ENCODE results near the gene DIP2C.
"Not testable (repeated sequence)": the region's sequence is repeated elsewhere in the genome, so short reads cannot be mapped to it uniquely, and the experiment has no call there.

Gene DIP2C

DNA sequence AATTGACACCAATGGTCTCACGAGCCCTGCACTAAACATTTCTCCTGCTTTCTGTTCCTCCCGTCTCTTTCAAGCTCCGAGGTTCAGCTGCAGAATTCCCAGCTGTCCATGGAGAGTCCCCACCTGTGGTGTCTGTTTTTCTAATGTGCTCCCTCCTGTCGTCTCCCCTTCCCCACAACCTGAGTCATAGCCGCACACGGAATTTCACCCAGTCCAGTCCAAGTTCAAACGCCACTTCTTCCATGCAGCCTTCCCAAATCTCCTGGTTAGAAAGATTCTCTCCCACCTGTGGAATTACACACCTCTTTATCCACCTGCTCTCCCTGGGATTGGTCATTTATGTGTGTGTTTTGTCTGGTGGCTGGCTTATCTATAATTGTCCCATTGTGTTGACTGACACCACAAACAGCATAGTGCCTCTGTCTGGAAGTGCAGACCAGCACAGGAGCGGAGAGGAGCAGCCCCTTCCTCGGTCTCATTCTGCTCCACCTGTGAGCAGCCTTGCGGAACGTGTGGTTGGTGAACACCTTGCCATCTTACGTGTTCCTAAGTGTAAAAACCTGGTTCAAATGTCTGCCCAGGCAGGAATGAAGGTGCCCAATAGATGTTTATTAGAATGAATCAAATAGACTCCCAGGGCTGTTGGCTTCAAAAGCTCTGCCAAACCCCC is 3.3 kb upstream of the DIP2C start:
- DNase-seq = no peak

DNA sequence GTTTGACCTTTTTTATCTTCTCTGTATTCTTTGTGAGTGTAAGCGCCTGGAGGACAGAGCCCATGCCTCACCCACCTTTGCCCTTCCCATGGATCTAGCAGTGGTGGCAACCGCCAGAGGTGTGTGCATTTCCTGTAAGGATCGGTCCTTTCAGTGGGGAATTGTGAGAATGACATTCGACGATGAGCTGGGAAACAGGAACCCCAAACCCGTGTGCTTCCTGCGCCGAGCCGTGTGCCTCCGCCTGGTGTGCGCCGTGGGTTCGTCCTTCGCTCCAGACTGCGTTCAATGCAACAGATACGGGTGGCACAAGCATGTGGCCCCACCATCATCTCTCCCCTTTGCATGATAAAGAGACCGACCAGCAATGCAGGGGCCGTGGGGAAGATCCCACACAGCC is 1.7 kb upstream of the DIP2C start:
- DNase-seq = no peak

DNA sequence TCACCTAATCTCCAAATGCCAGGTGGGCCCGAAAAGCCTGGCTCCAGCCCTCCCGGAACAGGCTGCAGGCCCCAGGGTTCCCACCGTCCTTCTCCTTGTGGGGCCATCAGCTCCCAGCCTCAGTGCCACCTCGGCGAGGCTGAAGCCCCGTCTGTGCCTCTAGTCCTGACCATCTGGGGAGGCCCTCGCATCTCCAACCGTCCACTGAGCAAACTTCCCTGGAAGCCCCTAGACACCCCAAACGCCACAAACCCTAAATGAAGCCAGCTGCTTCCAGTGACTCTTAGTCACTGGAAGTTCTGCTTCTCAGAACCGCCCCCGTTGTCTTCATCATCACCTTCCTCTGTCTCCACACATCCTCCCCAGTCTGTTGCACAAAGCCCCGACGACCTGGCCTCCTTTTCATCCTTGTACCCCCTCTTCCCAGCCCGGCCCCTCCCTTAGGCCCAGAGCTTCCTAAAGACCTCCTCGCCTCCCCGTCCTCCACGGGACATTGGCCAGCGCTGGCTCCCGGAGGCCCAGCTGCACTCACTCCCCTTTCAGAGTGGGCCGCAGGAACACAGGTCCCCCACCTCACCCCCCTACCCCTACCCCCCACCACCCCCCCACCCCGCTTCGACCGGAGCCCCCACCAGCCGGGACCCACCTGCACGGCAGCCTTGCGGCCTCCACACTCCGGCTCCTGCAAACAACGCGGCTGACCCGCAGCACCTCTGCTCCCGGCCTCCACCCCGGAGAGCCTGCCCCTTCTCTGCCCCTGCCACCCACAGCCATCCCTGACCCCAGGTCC is 1.1 kb upstream of the DIP2C start:
- DNase-seq = no peak

DNA sequence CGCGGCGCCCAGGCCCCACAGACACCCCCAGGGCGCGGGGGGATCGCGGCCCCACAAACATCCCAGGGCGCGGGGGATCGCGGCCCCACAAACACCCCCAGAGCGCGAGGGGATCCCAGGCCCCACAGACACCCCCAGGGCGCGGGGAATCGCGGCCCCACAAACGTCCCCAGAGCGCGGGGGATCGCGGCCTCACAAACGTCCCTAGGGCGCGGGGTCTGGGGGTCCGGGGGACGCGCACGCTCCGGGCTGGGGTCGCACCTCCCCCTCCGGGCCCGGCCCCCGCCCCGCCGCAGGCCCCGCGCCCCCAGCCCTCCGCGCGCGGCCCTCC is 382 bp downstream of the DIP2C start:
- DNase-seq = no peak

DNA sequence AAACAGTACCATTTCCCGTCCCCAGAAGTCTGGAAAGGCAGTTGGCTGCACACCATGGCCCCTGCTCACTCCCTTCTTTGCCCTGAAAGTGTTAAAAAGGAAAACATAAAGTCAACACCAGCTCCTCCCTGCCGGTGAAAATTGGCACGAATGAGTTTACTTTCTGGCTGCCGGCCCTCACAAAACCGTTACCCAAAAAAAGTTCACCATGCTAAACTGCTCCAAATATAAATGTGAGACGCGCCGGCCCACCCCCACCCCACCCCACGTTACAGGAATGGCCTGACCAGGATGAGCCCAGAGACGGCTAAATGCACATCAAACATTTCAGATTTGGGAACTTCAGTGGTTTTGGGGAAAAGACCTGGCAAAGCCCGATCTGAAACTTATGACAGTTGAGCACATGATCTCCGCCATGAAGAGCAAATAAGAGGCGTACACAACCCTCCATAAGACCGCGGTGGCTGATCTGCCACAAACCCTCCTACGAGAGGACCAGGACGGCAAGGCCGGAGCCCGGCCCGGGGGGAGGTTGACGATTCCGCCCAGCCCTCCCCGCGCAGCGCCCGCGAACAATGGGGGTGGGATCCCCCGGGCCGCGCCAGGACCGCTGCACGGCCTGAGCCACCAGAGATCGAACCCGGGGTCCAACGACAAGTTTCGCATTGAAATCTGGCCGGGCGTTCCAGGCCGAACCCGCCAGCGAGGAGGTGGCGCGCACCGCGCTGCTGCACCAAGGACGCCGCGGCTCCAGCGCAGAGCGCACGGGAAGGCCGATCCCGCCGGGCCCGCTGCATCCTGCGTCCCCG is 952 bp downstream of the DIP2C start:
- DNase-seq = peak; percentile 62

DNA sequence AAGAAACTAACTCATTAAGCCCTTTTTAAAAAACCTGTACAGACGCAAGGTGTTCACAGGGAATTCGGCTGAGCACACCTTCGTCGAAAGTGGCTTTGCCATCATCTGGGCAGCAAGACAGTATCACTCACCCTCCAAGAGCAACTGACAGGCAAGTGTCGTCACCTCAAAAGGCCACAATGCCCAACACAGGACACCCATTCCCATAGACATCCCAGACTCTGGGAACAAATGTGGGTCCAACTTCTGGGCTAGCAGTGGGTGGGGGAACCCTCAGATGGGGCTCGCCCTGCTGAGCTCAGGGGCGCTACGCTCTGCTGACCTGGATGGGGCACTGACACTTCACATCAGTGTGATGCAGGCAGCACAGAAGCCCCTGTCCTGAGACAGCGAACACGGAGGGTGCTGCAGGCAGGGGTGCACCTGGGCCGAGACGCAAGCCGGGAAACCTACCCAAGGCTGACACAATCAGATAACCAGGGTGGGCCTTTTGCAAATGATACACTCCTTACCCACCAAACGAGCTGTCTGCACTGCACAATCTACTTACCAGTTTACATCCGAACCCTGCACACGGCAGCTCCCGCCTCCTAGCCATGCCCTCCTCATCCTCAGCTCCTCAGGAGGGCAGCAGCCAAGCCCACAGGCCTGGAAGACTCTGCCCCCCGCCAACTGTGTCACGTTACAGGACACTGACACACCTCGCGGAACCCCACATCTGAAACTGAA is 1.7 kb downstream of the DIP2C start:
- no peak for DNase-seq

DNA sequence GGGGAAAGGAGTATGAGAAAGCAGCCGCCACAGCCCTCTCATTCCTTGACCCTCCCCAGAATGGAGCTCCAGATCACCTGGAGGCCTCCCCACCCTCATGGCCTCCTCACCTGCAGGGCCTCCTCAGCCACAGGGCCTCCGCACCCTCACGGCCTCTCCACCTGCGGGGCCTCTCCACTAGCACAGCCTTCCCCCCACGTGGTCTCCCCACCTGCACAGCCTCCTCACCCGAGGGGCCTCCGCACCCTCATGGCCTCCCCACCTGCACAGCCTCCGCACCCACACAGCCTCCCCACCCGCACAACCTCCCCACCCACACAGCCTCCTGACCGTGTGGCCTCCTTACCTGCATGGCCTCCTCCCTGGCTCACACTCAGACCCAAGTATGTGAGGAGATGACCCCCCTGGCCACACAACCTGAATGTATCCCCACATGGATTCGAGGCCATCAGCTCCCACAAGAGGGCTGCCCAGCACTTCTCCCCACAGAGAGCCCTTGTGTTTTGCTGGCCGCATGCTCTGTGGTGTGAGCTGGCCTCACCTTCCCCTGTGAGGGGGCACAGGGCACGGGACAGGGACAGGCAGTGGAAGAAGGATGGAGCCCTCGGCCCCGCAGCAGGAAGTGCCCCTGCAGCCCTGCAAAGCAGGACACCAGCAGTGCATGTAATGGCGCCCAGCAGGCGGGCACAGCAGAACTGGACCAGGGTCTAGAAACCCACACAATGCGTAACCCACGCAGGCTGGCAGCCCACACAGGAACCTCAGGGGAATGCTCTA is 3.1 kb downstream of the DIP2C start:
- no peak for DNase-seq

DNA sequence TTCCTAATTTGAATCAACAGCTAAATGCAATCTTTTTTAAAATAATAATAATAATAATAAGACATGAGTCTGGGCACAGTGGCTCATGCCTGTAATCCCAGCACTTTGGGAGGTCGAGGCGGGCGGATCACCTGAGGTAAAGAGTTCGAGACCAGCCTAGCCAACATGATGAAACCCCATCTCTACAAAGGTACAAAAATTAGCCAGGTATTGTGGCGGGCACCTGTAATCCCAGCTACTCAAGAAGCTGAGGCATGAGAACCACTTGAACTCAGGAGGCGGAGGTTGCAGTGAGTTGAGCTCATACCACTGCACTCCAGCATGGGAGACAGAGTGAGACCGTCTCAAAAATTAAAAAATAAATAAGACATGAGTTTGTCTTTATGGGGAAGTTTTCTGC is 3.9 kb downstream of the DIP2C start:
- DNase-seq = no peak

DNA sequence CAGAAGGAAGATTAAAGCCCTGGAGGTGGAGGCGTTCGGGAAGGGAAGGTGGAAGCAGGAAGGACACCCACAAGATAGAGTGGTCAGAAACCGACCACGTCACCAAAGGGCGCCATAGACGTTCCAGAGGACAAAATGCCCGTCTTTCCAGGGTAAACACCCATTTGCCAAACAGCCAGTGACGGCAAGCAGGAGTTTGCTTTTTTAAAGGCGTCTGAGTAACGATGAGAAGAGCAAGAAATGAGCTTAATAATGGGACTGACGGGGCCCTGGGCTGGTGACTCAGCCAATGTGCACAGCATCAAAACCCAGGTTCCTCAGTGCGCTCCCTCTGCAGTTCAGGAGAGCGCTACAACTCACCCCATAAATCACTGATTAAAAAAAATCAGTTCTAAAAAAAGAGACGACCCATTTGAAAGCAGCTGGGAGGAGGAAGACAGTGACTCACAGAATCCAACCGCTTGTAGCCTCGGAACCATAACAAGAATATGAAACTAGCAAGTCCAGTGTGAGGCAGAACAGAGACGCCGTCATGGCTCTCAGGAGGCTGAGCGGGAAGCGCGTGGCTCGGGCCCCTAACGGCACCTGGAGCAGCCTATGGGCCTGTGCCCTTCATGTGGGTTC is 5.9 kb downstream of the DIP2C start:
- DNase-seq = no peak

DNA sequence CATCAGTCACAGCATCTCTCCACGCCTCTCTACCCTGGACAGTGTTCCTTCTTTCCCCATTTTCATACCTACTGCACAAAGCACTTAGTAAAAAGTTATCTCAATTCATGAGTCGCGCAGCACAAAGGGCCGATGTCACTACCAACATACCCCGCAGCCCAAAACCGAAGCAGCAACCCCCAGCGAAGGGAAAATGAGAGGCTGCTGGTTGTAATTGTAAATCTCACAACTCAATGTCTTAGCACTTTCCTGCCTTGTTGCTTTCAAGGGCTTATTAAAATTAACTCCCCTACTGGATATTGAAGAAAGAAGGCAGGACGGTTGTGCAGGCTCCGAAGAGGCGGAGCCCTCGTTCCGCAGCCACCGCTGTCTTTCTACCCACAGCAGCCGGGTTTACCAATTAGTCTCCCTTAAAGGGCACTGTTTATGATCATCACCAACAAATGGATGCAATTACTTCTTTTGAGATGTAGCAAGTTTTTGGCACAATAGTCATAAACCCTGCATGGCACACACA is 6.5 kb downstream of the DIP2C start:
- no peak for DNase-seq

DNA sequence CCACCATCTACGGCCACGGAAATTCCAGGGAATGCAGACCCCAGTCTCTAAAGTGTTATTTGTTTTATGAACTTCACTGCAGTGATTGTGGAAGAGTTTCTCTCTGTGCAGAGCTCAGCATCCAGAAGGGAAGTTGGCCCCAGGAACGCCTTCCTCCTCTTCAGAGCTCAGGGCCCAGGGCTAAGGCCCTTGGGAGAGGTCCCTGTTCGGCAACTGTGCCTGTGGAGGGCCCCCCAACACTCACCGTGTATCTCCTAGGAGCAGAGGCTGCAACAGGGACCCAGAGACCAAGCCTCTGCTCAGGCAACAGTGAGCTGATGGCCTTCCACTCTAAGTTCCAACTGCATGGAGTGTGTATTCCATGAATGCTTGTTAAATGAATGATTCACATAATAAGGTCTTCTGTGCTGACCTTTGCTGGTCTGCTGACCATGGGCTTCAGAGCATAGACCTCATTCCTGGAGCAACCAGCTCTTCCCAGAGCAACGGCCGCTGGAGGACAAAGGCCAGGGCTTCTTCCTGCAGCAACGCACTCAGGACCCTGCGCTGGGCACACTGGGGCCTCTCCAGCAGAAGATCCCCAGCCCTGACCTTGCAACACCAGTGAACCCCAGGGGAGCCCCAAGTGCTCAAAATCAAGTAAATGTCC is 7.7 kb downstream of the DIP2C start:
- no peak for DNase-seq

DNA sequence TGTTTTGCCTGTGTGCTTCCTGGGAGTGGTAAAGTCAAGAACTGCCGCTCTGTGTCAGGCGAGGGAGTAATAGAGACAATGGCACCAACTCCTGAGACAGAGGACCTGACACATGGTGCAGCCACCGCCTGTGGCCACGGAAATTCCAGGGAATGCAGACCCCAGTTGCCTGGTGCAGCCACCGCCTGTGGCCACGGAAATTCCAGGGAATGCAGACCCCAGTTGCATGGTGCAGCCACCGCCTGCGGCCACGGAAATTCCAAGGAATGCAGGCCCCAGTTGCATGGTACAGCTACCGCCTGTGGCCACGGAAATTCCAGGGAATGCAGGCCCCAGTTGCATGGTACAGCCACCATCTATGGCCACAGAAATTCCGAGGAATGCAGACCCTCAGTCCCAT is 8.7 kb downstream of the DIP2C start:
- no peak for DNase-seq

DNA sequence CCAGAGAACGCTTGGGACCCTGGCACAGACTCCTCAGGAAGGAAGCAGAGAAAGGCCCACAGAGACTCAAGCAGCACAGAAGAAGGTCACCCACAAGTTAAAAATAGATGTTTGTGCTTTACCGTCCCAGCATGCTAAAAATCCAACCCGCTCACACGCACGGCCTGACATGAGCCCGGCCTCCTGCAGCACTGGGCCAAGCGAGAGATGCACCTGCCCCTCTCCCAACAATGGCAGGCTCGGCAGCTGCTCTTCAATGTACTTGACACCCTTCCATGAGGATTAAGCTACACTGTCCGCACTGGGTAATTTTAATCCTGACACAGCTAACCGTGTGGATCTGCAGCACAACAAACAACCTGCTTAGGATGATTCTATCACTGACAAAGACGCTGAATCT is 9.3 kb downstream of the DIP2C start:
- DNase-seq = peak; percentile 55

DNA sequence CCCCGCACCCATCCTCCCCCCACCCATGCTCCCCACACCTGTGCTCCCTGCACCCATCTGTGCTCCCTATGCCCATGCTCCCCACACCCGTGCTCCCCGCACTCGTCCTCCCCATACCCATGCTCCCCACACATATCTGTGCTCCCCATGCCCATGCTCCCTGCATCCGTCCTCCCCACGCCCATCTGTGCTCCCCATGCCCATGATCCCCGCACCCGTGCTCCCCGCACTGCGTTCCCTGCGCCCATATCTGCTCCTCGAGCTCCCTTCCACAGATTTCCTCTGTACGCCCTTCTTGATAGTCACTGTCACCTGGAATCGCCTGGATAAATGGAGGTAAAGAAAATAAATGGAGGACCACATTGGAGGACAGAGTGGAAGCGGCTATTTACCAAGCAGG is 9.9 kb downstream of the DIP2C start:
- no peak for DNase-seq

DNA sequence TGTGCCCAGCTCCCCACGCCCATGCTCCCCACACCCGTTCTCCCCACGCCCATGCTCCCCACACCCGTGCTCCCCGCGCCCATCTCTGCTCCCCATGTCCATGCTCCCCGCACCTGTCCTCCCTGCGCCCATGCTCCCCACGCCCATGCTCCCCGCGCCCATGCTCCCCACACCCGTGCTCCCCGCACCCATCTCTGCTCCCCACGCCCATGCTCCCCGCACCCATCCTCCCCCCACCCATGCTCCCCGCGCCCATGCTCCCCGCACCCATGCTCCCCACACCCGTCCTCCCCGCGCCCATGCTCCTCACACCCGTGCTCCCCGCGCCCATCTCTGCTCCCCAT is 10.8 kb downstream of the DIP2C start:
- not testable (repeated sequence) for DNase-seq

DNA sequence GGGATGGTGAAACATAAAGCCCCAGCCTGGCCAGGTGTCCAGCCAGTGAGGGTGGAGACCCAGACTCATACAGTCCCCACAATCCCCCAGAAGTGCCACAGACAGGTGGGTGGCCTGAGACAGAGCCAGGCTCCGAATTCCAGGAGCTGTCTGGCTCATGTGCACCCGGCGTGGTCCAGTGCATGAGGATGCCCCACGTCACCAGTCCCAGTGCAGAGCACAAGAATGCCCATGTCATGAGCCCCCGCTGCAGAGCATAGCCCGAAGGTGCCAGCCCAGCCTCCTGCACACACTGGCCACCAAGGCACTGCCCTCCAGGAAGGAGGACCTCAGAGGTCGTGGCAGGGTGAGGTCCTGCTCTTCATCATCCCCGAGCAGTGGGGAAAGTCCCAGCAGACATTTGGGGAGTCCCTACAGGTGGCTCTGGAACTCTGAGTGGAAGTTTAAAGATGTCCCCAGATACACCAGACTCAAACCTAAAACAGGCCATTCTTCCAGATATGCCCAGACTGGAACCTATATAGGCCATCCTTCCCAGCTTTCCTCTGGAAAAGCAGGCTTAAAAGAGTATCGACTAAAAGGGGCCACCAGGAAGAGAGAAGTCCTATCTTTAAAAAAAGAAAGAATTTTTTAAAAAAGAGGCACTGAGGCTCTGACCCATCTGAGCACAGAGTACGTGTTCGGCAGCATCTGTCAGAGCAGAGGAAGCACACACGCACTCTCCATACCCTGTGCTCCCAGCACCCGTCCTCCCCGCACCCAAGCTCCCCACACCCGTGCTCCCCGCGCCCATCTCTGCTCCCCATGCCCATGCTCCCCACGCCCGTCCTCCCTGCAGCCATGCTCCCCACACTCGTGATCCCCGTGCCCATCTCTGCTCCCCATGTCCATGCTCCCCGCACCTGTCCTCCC is 11.5 kb downstream of the DIP2C start:
- no peak for DNase-seq

DNA sequence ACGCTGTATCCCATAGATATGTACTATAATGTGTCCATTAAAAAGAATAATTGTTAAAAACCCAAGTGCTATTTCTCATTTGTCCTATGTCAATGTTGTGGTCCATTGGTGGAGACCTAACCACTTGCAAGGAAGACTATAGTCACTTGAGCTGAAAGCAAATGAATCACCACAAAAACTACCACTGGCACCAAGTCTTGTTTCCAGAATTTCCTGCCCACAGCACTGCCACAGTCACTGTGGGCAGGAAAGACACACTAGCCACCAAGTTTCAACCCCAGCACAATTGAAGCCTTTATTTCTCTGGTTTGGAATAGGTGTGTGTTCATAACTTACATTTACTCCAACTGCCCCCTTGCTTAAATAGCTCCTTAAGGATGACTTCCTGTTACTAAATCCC is 12.4 kb downstream of the DIP2C start:
- peak; percentile 12 for DNase-seq

DNA sequence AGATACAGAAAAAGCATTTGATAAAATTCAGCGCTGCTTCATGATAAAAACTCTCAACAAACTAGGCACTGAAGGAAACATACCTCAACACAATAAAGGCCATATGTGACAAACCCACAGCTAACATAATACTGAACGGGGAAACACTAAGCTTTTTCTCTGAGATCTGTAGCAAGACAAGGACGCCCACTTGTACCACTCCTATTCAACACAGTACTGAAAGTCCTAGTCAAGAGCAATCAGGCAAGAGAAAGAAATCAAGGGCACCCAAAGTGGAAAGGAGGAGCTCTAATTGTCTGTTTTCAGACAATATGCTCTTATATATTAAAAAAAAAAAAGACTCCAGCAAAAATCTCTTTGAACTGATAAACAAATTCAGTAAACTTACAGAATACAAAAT is 13.3 kb downstream of the DIP2C start:
- DNase-seq = no peak

DNA sequence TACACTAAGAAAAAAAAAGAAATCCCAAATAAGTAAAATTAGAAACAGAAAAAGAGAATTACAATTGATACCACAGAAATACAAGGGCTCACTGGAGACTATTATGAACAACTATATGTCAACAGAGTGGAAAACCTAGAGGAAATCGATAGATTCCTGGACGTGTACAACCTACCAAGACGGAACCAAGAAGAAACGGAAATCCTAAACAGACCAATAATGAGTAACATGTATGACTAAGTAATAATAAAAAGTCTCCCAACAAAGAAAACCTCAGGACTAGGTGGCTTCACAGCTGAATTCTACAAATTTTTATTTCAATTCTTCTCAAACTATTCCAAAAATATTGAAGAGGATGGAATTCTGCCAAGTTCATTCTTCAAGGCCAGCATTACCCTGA is 13.9 kb downstream of the DIP2C start:
- no peak for DNase-seq

DNA sequence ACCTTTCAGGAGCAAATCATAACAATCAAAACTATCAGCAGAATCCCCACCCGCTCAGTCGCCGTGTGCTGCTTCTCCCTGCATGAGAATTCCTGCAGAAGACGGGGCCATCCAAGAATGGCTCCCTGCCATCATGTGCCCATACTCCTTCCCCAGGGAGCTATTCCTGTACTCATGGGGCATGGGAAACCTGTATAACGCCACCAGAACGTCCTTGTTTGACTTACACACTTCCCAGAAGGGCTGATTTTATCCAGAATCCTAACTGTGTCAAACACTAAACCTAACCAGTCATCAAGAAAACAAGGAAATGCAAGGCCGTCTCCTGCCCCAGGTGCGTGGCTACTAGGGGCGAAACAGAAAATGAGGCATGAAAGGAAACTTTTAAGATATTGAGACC is 16.0 kb downstream of the DIP2C start:
- no peak for DNase-seq
